CD4-positive, alpha-beta T cell treated with Interleukin-2 at 100 ng/mL for 4 hours (primary cell): ENCODE data around the gene SUV39H1.
"Not testable (repeated sequence)": the region's sequence is repeated elsewhere in the genome, so short reads cannot be mapped to it uniquely, and the experiment has no call there.

Experiments used
- DNase-seq: peaks from one replicate; pipeline ENCODE4 v3.0.0-alpha.2; 2020; ENCODE audit warnings: low spot score

SUV39H1 gene

DNA sequence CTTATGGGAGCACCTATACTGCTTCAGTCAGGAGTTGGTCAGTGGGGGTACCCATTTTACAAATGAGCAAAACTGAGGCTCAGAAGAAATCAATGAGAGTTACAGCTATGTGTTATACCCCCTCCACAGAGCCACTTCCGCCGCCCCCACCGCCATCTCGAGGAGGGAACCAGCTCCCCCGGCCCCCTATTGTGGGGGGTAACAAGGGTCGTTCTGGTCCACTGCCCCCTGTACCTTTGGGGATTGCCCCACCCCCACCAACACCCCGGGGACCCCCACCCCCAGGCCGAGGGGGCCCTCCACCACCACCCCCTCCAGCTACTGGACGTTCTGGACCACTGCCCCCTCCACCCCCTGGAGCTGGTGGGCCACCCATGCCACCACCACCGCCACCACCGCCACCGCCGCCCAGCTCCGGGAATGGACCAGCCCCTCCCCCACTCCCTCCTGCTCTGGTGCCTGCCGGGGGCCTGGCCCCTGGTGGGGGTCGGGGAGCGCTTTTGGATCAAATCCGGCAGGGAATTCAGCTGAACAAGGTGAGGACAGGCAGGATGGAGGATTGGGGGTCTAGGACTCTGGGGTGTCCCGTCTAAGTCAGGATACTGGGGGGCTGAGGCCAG is 7.9 kb upstream of the SUV39H1 start:
- no peak for DNase-seq

DNA sequence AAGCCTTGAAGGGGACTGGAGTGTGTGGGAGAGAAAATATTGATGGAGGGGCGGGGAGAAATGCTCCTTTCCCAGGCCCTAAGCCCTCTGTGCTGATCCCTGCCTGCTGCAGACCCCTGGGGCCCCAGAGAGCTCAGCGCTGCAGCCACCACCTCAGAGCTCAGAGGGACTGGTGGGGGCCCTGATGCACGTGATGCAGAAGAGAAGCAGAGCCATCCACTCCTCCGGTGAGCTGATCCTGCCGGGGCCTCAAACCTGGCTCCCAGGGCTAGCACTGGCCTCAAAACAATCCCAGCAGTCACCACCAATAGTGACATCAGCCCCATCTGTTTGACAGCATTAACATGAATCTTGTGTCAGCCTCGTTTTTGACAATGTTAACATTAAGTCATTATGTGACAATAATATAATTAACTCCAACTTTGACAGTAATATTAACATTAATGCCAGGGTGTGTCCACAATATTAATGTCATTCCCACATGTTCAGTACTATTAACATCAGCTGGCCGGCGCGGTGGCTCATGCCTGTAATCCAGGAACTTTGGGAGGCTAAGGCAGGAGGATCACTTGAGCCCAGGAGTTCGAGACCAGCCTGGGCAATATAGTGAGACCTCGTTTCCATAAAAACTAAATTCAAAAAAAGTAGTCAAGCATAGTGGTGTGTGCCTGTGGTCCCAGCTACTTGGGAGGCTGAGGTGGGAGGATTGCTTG is 7.2 kb upstream of the SUV39H1 start:
- no peak for DNase-seq

DNA sequence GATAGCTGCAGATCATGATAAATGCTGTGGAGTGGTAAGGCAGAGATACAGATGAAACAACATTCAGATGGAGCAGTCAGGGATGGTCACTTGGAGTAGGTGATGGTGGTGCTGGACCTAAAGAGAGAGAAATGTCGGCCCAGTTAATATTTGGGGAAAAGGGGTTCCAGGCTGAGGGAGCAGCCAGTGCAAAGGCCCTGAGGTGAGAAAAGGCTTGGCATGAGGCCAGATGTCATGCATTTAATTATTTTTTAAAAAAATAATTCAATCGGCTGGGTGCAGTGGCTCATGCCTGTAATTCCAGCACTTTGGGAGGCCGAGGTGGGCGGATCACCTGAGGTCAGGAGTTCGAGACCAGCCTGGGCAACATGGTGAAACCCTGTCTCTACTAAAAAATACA is 4.8 kb upstream of the SUV39H1 start:
- not testable (repeated sequence) for DNase-seq

DNA sequence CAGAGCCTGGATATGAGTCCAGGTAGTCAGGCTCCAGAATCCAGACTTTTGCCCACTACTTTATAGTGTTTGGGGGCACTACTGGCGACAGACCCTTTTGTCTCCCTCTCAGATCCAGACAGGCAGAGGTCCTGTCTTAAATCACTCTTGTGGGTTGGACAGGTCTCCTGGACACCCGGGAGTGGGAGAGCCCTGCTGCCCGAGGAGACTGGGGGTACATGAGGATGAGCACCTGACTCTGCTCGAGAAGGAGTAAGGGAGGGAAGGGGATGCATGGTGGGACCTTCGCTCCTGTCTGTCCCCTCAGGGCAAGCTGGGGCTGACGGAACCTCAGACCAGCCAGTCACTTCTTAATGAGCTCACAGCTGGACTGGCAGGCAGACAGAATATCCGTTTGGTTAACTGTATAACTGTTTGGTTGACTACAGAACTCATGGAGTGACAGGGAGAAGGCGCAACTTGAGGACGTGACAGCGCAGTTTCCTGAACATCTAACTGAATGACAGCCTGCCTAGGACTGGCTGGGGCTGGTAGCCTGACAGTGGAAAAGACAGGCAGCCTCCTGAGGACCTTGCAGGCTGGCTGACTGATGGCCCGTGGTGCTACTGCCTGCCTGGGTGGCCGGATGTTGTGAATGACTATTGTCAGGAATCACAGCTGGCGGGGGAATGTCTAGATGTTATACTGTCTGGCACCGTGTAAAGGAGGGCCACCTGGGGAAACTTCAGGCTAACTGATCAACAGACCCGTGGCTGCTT is 1.6 kb upstream of the SUV39H1 start:
- no peak for DNase-seq

DNA sequence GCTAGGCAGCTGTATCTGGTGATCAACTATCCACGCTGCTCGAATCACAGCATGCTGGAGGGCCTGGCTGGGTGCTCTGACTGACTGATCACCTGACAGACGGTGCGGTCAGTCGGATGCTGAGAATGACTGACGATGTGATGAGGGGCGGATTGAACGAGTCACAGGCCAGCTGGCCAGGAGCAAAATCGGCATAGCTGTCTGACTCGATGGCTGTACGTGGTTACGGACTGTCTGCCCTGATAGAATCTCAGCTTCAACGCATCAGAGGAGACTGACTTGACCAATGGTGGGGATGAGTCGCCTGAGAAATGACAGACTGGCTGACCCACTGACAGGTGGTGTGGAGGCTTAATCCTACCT is 1.0 kb upstream of the SUV39H1 start:
- no peak for DNase-seq

DNA sequence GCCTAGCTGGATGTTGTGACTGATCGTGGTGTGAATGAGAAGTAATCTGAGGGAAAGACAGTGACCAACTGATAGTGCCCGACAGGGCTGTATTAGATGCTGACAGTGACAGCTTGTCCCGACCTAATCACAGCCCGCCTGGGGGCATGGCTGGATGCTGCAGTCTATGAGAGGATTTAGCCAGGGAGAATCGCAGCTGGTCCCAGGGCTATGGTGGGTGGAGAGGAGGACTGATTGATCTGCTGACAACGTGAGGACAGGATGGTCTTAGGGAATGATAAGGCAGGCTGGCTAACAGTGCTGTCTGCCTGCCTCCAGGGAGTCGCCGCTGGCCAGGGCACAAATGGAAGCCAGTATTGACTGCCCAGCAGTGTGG is 621 bp upstream of the SUV39H1 start:
- DNase-seq: no peak

DNA sequence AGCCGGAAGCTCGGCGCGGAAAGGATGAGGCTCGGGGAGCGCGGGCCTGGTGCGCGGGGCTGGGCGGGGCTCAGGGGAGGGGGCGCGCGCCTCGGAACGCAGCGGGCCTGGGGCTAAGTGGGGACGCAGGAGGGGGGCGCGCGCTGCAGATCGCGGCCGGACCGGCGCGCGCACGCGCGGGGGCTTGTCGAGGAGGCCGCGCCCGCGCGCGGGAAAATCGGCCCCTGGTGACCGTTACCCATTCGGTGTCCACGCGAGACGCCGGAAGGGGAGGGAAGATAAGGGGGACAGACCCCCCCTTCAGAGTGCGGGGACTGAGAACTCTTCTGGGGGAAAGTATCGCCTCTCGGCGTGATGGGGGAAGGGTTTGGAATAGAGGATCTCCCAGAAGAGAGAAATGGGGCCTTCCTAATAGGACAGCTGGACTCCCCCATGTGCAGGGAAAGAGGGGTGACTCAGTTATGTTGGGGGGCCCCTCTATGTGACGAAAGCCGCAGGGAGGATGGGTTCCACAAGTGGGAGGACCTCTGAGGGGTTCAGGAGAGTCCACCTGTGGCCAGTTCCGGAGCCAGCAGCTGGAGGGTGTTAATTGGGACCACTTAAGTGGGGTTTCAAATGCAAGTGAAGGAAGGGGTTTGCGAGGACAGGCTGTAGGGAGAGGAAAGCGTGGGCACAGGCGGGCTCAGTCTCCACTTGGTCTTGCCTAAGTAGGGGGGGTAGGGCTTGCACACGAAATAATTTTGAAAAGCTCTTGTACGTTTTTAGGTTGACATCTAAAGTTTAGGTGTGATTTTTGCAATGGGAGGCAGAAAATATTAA is 584 bp downstream of the SUV39H1 start:
- no peak for DNase-seq

DNA sequence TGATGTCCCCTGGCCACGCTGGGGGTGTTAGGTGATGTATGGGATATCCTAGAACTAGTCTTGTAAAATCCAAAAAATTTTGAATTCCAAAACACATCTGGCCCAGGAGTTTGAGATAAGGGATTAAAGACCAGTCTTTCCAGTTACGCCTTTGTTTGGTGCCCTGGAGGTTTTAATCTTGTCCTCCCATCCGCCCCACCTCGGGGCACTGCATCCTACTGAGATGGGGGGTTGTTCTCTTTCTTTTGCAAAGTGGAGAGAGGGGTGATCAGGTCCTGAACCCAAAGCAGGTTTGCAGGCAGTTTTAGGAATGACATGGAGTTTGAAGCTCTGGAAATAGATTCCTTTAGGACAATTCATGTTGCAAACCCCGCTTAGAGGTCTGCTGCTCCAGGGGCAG is 1.8 kb downstream of the SUV39H1 start:
- no peak for DNase-seq

DNA sequence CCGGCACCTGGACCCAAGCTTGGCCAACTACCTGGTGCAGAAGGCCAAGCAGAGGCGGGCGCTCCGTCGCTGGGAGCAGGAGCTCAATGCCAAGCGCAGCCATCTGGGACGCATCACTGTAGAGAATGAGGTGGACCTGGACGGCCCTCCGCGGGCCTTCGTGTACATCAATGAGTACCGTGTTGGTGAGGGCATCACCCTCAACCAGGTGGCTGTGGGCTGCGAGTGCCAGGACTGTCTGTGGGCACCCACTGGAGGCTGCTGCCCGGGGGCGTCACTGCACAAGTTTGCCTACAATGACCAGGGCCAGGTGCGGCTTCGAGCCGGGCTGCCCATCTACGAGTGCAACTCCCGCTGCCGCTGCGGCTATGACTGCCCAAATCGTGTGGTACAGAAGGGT is 3.7 kb downstream of the SUV39H1 start:
- no peak for DNase-seq

DNA sequence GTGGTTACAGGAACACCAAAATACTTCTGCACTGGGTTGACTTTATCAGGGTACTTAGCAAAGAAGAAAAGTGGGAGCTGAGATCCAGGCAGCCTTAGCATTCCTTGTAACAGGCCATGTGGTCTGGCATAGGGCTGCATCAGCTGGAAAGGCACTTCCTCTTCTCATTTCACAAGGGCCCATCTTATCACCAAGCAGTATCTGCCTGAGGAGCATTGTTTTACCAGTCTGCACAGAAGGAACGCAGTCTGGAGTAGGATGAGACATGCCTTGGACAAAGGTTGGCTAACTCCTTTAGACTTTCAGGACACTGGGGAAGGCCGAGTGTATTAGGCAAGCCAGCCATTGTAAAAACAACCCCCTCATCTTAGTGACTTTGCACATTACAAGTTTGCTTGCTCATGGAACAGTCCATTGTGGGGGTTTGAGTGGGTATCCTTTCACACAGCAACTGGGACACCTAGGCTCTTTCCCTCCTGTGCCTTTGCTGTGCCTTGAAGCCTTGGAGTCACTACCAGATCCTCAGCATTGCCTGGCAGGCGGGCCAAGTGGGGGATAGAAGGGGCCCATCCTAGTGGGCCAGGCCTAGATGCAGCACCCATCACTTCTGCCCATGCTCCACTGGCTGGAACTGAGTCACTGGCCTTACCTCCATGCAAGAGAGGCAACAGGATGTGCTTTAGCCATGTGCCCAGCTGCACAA is 4.6 kb downstream of the SUV39H1 start:
- DNase-seq: no peak

DNA sequence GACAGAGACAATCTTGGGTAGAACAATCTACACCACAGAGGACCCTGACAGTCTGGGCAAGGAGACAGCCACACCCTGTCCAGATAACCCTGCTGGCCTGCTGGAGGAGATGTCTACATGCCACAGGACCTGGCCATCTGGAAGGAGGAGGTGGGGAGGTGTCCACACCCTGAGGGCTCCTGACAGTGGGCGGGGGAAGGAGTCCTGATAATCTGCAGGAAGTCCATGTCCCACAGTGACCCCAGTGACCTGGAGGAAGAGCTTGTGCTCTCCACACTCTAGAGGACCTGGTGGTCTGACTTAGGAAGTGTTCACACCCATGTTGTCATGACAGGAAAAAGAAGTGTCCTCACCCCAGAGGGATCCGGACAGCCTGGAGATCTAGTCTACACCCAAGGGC is 5.5 kb downstream of the SUV39H1 start:
- DNase-seq: no peak

DNA sequence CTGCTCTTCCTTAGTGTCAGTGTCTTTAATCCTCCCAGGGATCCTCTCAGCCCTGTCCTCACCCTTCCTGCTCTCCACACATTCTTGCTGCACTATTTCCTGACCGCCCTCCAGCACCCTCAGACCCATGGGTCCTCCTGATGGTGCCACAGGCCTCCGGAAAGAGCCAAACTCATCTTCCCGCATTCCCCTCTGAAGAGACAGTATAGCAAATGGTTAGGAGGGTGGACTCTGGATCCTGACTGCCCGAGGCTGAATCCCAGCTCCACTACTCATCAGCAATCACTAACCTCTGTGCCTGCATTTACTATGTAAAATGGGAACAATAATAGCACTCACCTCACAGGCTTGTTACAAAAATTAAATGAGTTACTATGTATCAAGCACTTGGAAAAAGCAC is 6.2 kb downstream of the SUV39H1 start:
- no peak for DNase-seq

DNA sequence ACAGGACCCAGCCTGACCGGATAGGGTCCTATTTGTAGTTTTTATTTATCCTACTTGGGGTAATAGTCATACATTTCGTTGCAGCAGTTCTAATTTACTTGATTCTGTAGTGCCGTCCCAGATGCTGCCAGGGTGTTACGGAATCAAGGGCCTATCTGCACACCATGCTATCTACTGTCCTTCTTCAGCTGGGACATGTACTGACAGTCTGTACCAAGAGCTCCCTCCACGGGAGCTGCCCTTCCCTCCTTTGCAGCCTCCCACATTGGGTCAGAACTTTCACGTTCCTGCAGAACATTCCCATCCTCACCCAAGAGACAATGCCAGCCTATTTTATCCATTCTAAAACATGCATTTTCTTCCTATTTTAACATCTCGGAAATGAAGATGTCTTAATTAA is 6.7 kb downstream of the SUV39H1 start:
- DNase-seq: no peak

DNA sequence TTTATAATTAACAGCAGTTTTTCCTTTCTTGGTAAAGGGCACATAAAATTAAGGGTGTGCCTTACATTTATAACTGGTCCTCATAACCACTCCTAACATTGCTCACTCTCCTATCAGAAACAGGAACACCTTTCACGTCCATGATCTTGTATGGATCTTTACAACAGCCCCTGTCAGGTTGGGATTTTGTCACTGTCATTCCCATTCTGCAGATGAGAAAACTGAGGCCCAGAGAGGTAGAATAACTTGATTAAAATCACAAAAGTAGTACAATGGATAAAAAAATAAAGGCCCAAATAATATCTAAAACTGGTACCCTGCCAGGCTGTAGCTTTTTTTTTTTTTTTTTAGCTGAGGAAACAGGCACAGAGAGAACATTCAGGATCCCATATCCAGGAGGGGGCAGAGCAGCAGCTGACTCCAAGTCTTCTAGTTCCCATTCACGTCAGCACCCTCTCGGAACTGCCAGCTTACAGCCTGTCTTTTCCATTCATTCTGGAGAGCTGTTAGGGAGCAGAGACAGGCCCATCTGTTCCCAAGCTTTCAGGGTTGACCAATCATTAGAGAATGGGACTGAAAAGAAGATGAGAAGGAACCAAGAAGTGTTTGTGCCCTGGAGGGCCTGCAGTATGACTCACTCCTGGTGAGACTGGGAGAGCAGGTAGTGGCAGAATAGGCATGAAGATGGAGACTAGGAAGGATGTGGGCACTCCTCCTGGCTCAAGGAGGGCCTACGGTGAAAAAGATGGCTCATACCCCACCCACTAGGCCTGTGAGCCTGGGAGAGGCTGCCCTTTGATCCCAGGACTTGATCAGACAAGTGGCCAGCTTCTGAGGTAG is 7.3 kb downstream of the SUV39H1 start:
- DNase-seq: no peak

DNA sequence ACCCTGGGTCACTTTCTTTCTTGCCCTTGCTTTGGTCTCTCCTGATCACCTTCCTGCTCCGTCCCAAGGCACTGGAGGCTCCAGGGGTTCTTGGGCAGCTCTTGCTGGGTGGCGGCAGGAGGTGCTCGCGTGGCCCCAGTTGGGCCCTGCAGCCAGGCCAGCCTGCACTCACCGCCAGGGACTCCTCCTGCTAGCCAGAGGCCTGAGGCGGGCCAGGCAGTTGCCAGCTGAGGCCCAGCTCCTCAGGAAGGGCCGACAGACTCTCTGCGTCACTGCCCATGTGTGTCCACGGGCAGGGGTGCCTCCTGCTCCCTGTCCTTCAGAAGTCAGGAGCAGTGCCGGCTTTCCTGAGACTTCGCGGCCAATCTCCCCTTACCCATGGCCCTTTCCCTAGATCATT is 9.3 kb downstream of the SUV39H1 start:
- DNase-seq: no peak

DNA sequence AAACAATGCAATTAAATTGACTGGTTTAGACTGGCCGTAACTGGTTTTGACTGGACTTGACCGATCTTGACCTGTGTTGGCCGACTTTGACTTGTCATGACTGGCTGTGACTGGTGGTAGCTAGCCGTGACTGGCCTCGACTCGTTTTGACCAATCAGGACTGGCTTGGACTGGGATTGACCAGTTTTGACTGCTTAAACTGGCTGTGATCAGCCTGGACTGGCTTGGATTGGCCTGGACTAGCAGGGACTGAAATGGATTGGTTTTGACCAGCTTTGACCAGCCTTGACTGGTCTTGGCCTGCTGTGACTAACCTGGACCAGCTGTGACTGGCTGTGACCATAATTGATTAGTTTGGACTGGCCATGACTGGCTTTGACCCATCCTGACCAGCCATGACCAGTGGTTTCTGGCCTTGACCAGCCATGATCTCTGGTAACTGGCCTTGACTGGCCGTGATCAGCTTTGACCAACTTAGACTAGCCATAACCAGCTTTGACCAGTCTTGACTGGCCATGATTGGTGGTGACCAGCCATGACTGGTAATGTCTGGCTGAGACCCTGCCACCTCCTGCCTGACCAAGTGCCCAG is 13.1 kb downstream of the SUV39H1 start:
- no peak for DNase-seq

DNA sequence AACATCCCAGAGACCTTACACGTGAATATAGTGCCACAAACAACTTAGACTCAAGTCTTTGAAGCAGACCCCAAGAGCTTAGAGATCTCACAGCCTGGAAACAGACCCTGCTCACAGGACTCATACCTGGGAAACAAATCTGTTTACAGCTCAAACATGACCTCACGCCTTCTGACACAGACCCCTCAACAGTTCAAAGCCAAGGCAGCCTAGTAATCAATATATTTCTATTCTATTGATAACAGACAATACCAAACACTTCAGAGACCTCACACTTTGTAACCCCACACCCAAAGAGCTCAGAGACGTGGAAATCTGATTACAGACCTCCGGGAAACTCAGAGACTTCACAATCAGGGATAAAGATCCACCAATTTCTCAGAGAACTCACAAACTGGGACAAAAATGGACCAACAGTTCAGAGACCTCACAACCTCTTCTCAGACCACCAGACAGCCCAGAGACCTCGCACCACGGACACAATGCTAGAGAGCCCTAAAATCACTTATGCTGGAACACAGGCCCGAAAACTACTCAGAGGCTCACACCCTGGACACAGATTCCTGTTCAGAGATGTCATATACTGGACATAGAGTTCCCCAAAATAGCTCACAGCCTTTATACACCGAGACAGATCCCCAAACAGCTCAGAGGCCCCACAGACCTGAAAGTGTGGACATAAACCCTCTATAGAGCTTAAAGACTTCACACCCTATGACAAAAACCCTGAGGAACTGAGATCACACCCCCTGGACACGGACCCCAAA is 14.8 kb downstream of the SUV39H1 start:
- no peak for DNase-seq

DNA sequence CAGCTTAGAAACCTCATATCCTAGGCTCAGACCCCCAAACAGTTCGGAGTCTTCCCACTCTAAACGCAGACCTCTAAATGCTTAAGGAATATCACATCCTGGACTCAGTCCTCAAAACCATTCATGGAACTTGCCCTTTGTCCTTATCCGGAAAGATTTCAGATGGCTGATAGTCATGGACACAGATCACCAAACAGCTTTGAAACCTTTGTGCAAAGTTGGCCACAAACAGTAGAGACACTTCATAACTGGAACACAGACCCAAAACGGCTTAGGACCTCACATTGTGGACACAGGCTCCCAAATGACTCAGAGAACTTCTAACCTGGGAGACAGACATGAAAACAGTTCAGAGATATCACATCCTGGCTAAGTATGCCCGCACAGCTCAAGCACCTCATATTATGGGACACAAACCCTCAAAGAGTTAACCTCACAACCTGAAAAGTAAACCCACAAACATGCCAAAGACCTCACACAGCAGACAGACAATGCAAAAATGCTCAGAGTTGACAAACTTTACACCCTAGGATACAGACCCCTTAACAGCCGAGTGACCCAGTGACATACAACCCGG is 15.5 kb downstream of the SUV39H1 start:
- DNase-seq: no peak

DNA sequence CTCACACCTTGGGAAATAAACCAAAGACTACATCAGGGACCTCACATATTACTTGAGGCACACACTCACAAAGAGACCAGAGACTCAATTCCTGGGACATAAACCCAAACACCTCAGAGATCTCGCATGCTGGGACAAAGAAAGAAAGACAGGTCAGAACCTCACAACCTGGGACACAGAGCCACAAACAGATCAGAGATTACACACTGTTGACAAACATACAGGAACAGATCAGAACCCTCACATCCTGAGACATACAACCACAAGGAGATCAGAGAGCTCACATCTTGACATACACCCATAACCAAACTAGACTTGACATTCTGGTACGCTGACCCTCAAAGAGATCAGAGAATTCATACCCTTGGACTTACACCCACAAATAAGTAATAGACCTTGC is 17.3 kb downstream of the SUV39H1 start:
- DNase-seq: no peak

DNA sequence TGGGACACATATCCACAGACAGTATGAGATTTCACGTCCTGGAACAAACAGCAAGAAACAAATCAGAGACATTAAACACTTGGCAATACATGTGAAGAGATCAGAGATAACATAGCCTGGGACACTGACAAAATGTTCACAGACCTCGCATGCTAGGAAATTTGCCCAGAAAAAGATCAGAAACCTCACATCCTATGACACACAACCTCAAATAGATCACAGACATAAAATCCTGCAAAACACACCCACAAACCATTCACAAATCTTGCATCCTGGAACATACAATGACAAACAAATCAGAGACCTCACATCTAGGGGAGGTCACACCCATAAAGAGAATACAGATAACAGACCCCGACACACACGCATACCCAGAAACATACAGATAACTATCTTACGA is 18.0 kb downstream of the SUV39H1 start:
- peak; percentile 61 for DNase-seq
